ENCODE results near the gene CEMIP.

- TF ChIP-seq CTCF (IDR thresholded peaks at IDR 0.05) = no peak
- TF ChIP-seq POLR2A (IDR thresholded peaks at IDR 0.05) = no peak
Measured at GRCh38 chr15:80902298-80902801, 123.2 kb downstream of the CEMIP start.
